HepG2 (cell line): Measurements from ENCODE around the gene PMM2. TPM values are rescaled to one million over a fixed set of nuclear protein-coding genes. Genes with fewer than 3 reads are reported as not detected.
A peak's percentile ranks its signal among the peaks of the same experiment; 100 is the strongest.

Experiments used
- CHD4 ChIP-seq: fragments of 200-600 bp; sonication (generic); IDR thresholded peaks from 2 replicates; pipeline ENCODE4 v1.7.0; 2017; ENCODE audit warnings: mild to moderate bottlenecking, low read length, borderline replicate concordance
- CTCF ChIP-seq: sonication (generic); formaldehyde crosslinking; IDR thresholded peaks from 2 replicates; pipeline ENCODE4 v1.5.0; 2020; ENCODE audit warnings: mild to moderate bottlenecking, missing genetic modification reagents, moderate library complexity
- GLMP ChIP-seq: sonication (generic); formaldehyde crosslinking; IDR thresholded peaks from 2 replicates; pipeline ENCODE4 v1.9.0; 2021; ENCODE audit warnings: missing genetic modification reagents, mild to moderate bottlenecking, borderline replicate concordance
- GPBP1L1 ChIP-seq: sonication (generic); formaldehyde crosslinking; IDR thresholded peaks from 2 replicates; pipeline ENCODE4 v1.5.0; 2020; ENCODE audit warnings: mild to moderate bottlenecking, missing genetic modification reagents
- KLF11 ChIP-seq: IDR thresholded peaks from 2 replicates; pipeline ENCODE4 v1.6.1; 2016; ENCODE audit warnings: missing compliant biosample characterization
- MEF2D ChIP-seq: sonication (generic); formaldehyde crosslinking; IDR thresholded peaks from 2 replicates; pipeline ENCODE4 v1.5.1; 2020; ENCODE audit warnings: mild to moderate bottlenecking, missing genetic modification reagents
- MTA3 ChIP-seq: sonication (generic); formaldehyde crosslinking; IDR thresholded peaks from 2 replicates; pipeline ENCODE4 v1.4.0; 2020; ENCODE audit warnings: missing genetic modification reagents
- MYNN ChIP-seq: sonication (generic); formaldehyde crosslinking; IDR thresholded peaks from 2 replicates; pipeline ENCODE4 v1.4.0; 2020; ENCODE audit warnings: mild to moderate bottlenecking, low read depth, missing genetic modification reagents
- NCOA5 ChIP-seq: sonication (generic); formaldehyde crosslinking; IDR thresholded peaks from 2 replicates; pipeline ENCODE4 v1.4.0; 2020; ENCODE audit warnings: missing genetic modification reagents
- PAF1 ChIP-seq: IDR thresholded peaks from 2 replicates; pipeline ENCODE4 v1.6.1; 2016; ENCODE audit warnings: missing genetic modification reagents, missing compliant biosample characterization
- RCOR2 ChIP-seq: IDR thresholded peaks from 2 replicates; pipeline ENCODE4 v1.6.1; 2016; ENCODE audit warnings: missing biosample characterization, missing genetic modification reagents
- RFX1 ChIP-seq: fragments of 450-650 bp; IDR thresholded peaks from 2 replicates; pipeline ENCODE4 v1.6.1; 2017
- WIZ ChIP-seq: sonication (generic); formaldehyde crosslinking; IDR thresholded peaks from 2 replicates; pipeline ENCODE4 v1.5.1; 2020; ENCODE audit warnings: mild to moderate bottlenecking, missing genetic modification reagents
- ZBTB44 ChIP-seq: sonication (generic); formaldehyde crosslinking; IDR thresholded peaks from 2 replicates; pipeline ENCODE4 v1.4.0; 2020; ENCODE audit warnings: missing genetic modification reagents
- ZFP91 ChIP-seq: sonication (generic); formaldehyde crosslinking; IDR thresholded peaks from 2 replicates; pipeline ENCODE4 v1.9.0; 2022; ENCODE audit warnings: missing genetic modification reagents, mild to moderate bottlenecking, borderline replicate concordance
- ZNF207 ChIP-seq: fragments of 450-650 bp; IDR thresholded peaks from 2 replicates; pipeline ENCODE4 v1.6.1; 2016; ENCODE audit warnings: antibody characterized with exemption, borderline replicate concordance
- ZNF34 ChIP-seq: sonication (generic); formaldehyde crosslinking; IDR thresholded peaks from 2 replicates; pipeline ENCODE4 v1.4.0; 2020; ENCODE audit warnings: mild to moderate bottlenecking, missing genetic modification reagents, borderline replicate concordance
- ZNF557 ChIP-seq: sonication (generic); formaldehyde crosslinking; IDR thresholded peaks from 2 replicates; pipeline ENCODE4 v1.4.0; 2020; ENCODE audit warnings: missing genetic modification reagents
- ZNF570 ChIP-seq: sonication (generic); formaldehyde crosslinking; IDR thresholded peaks from 2 replicates; pipeline ENCODE4 v1.4.0; 2020; ENCODE audit warnings: mild to moderate bottlenecking, missing genetic modification reagents, borderline replicate concordance
- ZNF572 ChIP-seq: sonication (generic); formaldehyde crosslinking; IDR thresholded peaks from 2 replicates; pipeline ENCODE4 v1.5.1; 2020; ENCODE audit warnings: mild to moderate bottlenecking, missing genetic modification reagents
- ZNF709 ChIP-seq: sonication (generic); formaldehyde crosslinking; IDR thresholded peaks from 2 replicates; pipeline ENCODE4 v1.5.0; 2020; ENCODE audit warnings: mild to moderate bottlenecking, missing genetic modification reagents
- ZNF75D ChIP-seq: sonication (generic); formaldehyde crosslinking; IDR thresholded peaks from 2 replicates; pipeline ENCODE4 v1.8.1; 2023; ENCODE audit warnings: missing genetic modification reagents, mild to moderate bottlenecking, borderline replicate concordance
- ZNF768 ChIP-seq: sonication (generic); formaldehyde crosslinking; IDR thresholded peaks from 2 replicates; pipeline ENCODE4 v1.4.0; 2020; ENCODE audit warnings: missing genetic modification reagents
- ZSCAN12 ChIP-seq: sonication (generic); formaldehyde crosslinking; IDR thresholded peaks from 2 replicates; pipeline ENCODE4 v1.9.0; 2021; ENCODE audit warnings: mild to moderate bottlenecking, missing genetic modification reagents
- polyA plus RNA-seq, 8 experiments: library from polyadenylated mRNA; depleted of rRNA in 3 of 8; stranded (reverse) in 7 of 8; unstranded in 1 of 8; fragments of >200 nt; fragmentation: Illumina TruSeq in 4 of 8; extraction: Trizol in 4 of 8; gene quantifications; 2 replicates each; pipeline versions ENCODE4 v1.2.1 to v1.2.3, GENCODE V29; 2011 to 2016; ENCODE audit warnings: low read depth in 4 of 8, missing spikeins in 1 of 8, mixed read lengths in 1 of 8; ENCODE audit not compliant: insufficient read depth in 1 of 8
- total RNA-seq, 5 experiments: library from RNA; depleted of rRNA; stranded (reverse); fragments of >200 nt; fragmentation: Illumina TruSeq; extraction: Trizol; gene quantifications; 2 replicates each; pipeline ENCODE4 v1.2.3, GENCODE V29; 2016; ENCODE audit warnings: low read depth in 1 of 5

The PMM2 gene
- total and polyA plus RNA-seq, 2 of the 13 experiments (the other 11 are each of a cell fraction or from before 2014, with no cell fraction given) = 52.2 to 93.7 TPM

- TF ChIP-seq GPBP1L1 (CRISPR knock-in tag) (no peak), ZNF75D (CRISPR knock-in tag) (no peak), WIZ (CRISPR knock-in tag) (peak; percentile 62), RCOR2 (CRISPR knock-in tag) (0 out of 2 replicates have a peak, but pooled peaks have one; percentile 50), ZNF709 (peak; percentile 62; the same call in 1 of the 2 replicates), ZSCAN12 (CRISPR knock-in tag) (no peak), ZFP91 (no peak; the same call in 1 of the 2 replicates), ZNF207 (no peak), MYNN (CRISPR knock-in tag) (no peak), CTCF (CRISPR knock-in tag) (no peak), NCOA5 (CRISPR knock-in tag) (no peak), CHD4 (no peak), ZNF572 (CRISPR knock-in tag) (peak; percentile 96), GLMP (no peak), MEF2D (peak; percentile 17; the same call in 1 of the 2 replicates), ZNF768 (peak; percentile 51; the same call in 1 of the 2 replicates), ZBTB44 (CRISPR knock-in tag) (no peak), MTA3 (CRISPR knock-in tag) (no peak), PAF1 (CRISPR knock-in tag) (no peak), ZNF34 (CRISPR knock-in tag) (no peak), KLF11 (CRISPR knock-in tag) (no peak), ZNF557 (CRISPR knock-in tag) (no peak), RFX1 (no peak), ZNF570 (no peak)
These were observed 68.7 kb downstream of the PMM2 start (continued) for GRCh38 chr16:8866118-8866883.
